OCI-LY7 (cell line): ENCODE measurements around the gene MARF1. TPM values are rescaled to one million over a fixed set of nuclear protein-coding genes. Genes with fewer than 3 reads are reported as not detected.

Source experiments
- BruUV-seq: library from RNA; stranded (reverse); fragments of 400-500 nt; replicated peaks from 2 replicates; lab custom pipeline; 2021; lab: Mats Ljungman, UMichigan
- CTCF ChIA-PET: fragments of 300-600 bp; sonication (Branson Sonifier 250); formaldehyde crosslinking; loops from one replicate; lab custom pipeline; 2022; ENCODE audit warnings: antibody characterized with exemption; ENCODE audit not compliant: unreplicated experiment; lab: Charles Lee
- POLR2A ChIA-PET: fragments of 300-600 bp; sonication (Branson Sonifier 250); formaldehyde crosslinking; loops from one replicate; lab custom pipeline; 2022; ENCODE audit warnings: antibody characterized with exemption; lab: Charles Lee
- DNase-seq: peaks from one replicate; pipeline ENCODE4 v3.0.0-alpha.2; 2015; ENCODE audit warnings: low spot score
- H2AFZ ChIP-seq: fragments of 200-600 bp; sonication (generic), shearing (Covaris generic); 2 replicates; pipeline ENCODE4 v1.6.1; 2014; ENCODE audit warnings: mild to moderate bottlenecking, antibody characterized with exemption, low read length, moderate library complexity
- H3K27ac ChIP-seq: fragments of 200-600 bp; sonication (generic); 2 replicates; pipeline ENCODE4 v1.5.1; 2014; ENCODE audit warnings: mixed run types, low read depth, mild to moderate bottlenecking, moderate library complexity, low read length, inconsistent platforms; ENCODE audit not compliant: poor library complexity, severe bottlenecking
- H3K36me3 ChIP-seq: fragments of 200-600 bp; sonication (generic); 2 replicates; pipeline ENCODE4 v1.6.1; 2014; ENCODE audit warnings: mild to moderate bottlenecking, antibody characterized with exemption, low read length, moderate library complexity, mixed read lengths; ENCODE audit not compliant: insufficient read depth
- H3K4me1 ChIP-seq: fragments of 200-600 bp; sonication (generic); 2 replicates; pipeline ENCODE4 v1.5.1; 2014; ENCODE audit warnings: mild to moderate bottlenecking, low read length; ENCODE audit not compliant: insufficient read depth, poor library complexity, severe bottlenecking
- H3K4me2 ChIP-seq: fragments of 200-600 bp; sonication (generic); 2 replicates; pipeline ENCODE4 v1.6.1; 2014; ENCODE audit warnings: mild to moderate bottlenecking, low read length
- H3K4me3 ChIP-seq: fragments of 200-600 bp; sonication (generic); 2 replicates; pipeline ENCODE4 v1.5.1; 2014; ENCODE audit warnings: mild to moderate bottlenecking, low read depth, low read length; ENCODE audit not compliant: poor library complexity, severe bottlenecking
- H3K79me2 ChIP-seq: fragments of 200-600 bp; sonication (generic); 2 replicates; pipeline ENCODE4 v1.6.1; 2016; ENCODE audit warnings: low read depth, mild to moderate bottlenecking, low read length, moderate library complexity, mixed read lengths; ENCODE audit not compliant: insufficient read depth
- H3K9me2 ChIP-seq: fragments of 200-600 bp; sonication (generic); 2 replicates; pipeline ENCODE4 v1.6.1; 2016; ENCODE audit warnings: mild to moderate bottlenecking, low read length, mixed read lengths; ENCODE audit not compliant: insufficient read depth
- H3K9me3 ChIP-seq: fragments of 200-600 bp; sonication (generic); 2 replicates; pipeline ENCODE4 v1.6.1; 2014; ENCODE audit warnings: mild to moderate bottlenecking, mixed run types, low read length, mixed read lengths
- H4K20me1 ChIP-seq: fragments of 200-600 bp; sonication (generic); 2 replicates; pipeline ENCODE4 v1.6.1; 2014; ENCODE audit warnings: mild to moderate bottlenecking, antibody characterized with exemption, low read length, moderate library complexity, mixed read lengths; ENCODE audit not compliant: insufficient read depth
- CTCF ChIP-seq: fragments of 200-600 bp; sonication (generic); conservative IDR thresholded peaks from 2 replicates; pipeline ENCODE4 v1.5.1; 2014; ENCODE audit warnings: mild to moderate bottlenecking, antibody characterized with exemption, low read length, moderate library complexity, mixed read lengths
- EZH2phosphoT487 ChIP-seq: fragments of 200-600 bp; sonication (generic); IDR thresholded peaks from 2 replicates; pipeline ENCODE4 v1.6.1; 2018; ENCODE audit warnings: low read depth, borderline replicate concordance, mild to moderate bottlenecking, mixed run types, antibody characterized with exemption, low read length, moderate library complexity, mixed read lengths
- intact Hi-C: fragments of 100-400 bp; cut with micrococcal nuclease; formaldehyde crosslinking; loops from one replicate; pipeline ENCODE4 v1.10.0; 2022; ENCODE audit not compliant: unreplicated experiment
- total RNA-seq, 2 experiments: library from RNA; depleted of rRNA in 1 of 2; stranded (reverse); fragments of >200 nt in 1 of 2; shearing (Covaris generic) in 1 of 2; gene quantifications; 2 replicates each; pipeline ENCODE4 v1.2.3, GENCODE V29; 2014 to 2022

MARF1 gene
- total RNA-seq, 2 experiments from 2014 or later = 20.6 to 71.1 TPM

- no TSS peak for BruUV-seq
- Histone ChIP-seq H3K4me3 (no peak overlapping the region), H3K9me3 (no peaks in the 10 kb centered on the region), H2AFZ (no peak overlapping the region), H3K27ac (no peak overlapping the region), H4K20me1 (no peaks in the 10 kb centered on the region), H3K4me2 (no peak overlapping the region), H3K36me3 (peaks cover 99% of the 10 kb centered on the region), H3K79me2 (no peaks in the 10 kb centered on the region), H3K4me1 (no peaks in the 10 kb centered on the region), H3K9me2 (no peaks in the 10 kb centered on the region)
- intact Hi-C loops = no loop called here
- DNase-seq = no peak
- ChIA-PET CTCF (no interaction called here), POLR2A (interaction anchor here (0.6 kb wide), 1 partner anchor 175 kb away, joined by 5 read pairs; no protein-coding TSS in a partner anchor)
- TF ChIP-seq CTCF = no peak
- no peak for TF ChIP-seq EZH2phosphoT487
These were observed 37.0 kb downstream of the MARF1 start for GRCh38 chr16:15605839-15606517.

GRCh38 chr16:15604460-15605440 lies 38.2 kb downstream of the MARF1 start:
- intact Hi-C loops = no loop called here
- TF ChIP-seq CTCF (no peak), EZH2phosphoT487 (no peak)
- no peaks in the 10 kb centered on the region for H3K4me1 ChIP-seq
- no peaks in the 10 kb centered on the region for H3K9me3 ChIP-seq
- CTCF ChIA-PET = no interaction called here
- H2AFZ ChIP-seq = no peak overlapping the region
- no peaks in the 10 kb centered on the region for H4K20me1 ChIP-seq
- no peaks in the 10 kb centered on the region for H3K79me2 ChIP-seq
- DNase-seq = no peak
- H3K9me2 ChIP-seq = no peaks in the 10 kb centered on the region
- peaks cover 99% of the 10 kb centered on the region for H3K36me3 ChIP-seq
- H3K4me3 ChIP-seq = no peak overlapping the region
- H3K27ac ChIP-seq = no peak overlapping the region
- BruUV-seq = no TSS peak
- H3K4me2 ChIP-seq = no peak overlapping the region
- POLR2A ChIA-PET = no interaction called here
